AG04450 (cell line): ENCODE results near the gene TEKT5. TPM values are rescaled to one million over a fixed set of nuclear protein-coding genes. Genes with fewer than 3 reads are reported as not detected.

Experiments
- CTCF ChIA-PET: fragments of 300-600, 350-600 bp; formaldehyde crosslinking; extraction: SDS; loops from one replicate; lab custom pipeline; 2022; ENCODE audit warnings: antibody characterized with exemption, inconsistent platforms; lab: Charles Lee
- POLR2A ChIA-PET: fragments of 350-600 bp; formaldehyde crosslinking; extraction: SDS; loops from one replicate; lab custom pipeline; 2021; ENCODE audit warnings: antibody characterized with exemption, inconsistent platforms; lab: Yijun Ruan, JAX
- DNase-seq: peaks from one replicate; pipeline ENCODE4 v3.0.0-alpha.2; 2011; ENCODE audit warnings: low read depth, low spot score
- H3K27ac ChIP-seq: one replicate; pipeline ENCODE4 v1.5.1; 2012; ENCODE audit warnings: low read depth, low read length, control low read depth
- H3K27me3 ChIP-seq: one replicate; pipeline ENCODE4 v1.6.0; 2012; ENCODE audit warnings: low read length; ENCODE audit not compliant: control insufficient read depth, insufficient read depth
- H3K4me3 ChIP-seq: 2 replicates; pipeline ENCODE4 v1.5.1; 2011; ENCODE audit warnings: mild to moderate bottlenecking, low read depth, low read length, control low read depth
- H3K9me3 ChIP-seq: 2 replicates; pipeline ENCODE4 v1.5.1; 2012; ENCODE audit warnings: low read length; ENCODE audit not compliant: control insufficient read depth, insufficient read depth
- polyA plus RNA-seq: library from polyadenylated mRNA; depleted of rRNA; stranded (reverse); fragments of >200 nt; gene quantifications from 2 replicates; pipeline ENCODE4 v1.2.3, GENCODE V29; 2011
- TF ChIP-seq, protein P1 (sequence below): IDR thresholded peaks from 2 replicates; pipeline ENCODE4 v1.5.1; 2011; ENCODE audit warnings: low read depth, low read length, control low read depth, inconsistent platforms

TEKT5 gene
- polyA plus RNA-seq, 1 experiment = 0.15 TPM

DNA sequence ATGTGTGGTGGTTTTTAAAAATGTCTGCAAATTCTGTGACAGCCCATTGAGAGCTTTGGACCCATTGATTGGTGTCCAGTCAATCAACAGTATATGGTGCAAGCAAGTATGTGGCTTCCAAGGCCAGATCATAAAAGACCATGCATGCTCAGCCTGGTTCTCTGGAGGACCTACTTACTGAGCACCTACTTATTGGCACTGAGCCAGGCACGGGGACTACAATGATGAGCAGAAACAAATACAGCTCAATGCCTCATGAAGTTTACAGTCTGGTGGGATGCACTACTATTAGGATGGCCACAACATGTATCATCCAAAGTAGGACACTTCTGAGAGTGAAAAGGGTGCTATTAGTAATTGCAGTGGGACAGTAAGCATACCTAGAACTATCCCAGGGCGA is 107.1 kb downstream of the TEKT5 start:
- CTCF ChIA-PET = interaction anchor here (0.6 kb wide), 1 partner anchor 73 kb away, joined by 3 read pairs; no protein-coding TSS in a partner anchor
- no peaks in the 10 kb centered on the region for H3K9me3 ChIP-seq

DNA sequence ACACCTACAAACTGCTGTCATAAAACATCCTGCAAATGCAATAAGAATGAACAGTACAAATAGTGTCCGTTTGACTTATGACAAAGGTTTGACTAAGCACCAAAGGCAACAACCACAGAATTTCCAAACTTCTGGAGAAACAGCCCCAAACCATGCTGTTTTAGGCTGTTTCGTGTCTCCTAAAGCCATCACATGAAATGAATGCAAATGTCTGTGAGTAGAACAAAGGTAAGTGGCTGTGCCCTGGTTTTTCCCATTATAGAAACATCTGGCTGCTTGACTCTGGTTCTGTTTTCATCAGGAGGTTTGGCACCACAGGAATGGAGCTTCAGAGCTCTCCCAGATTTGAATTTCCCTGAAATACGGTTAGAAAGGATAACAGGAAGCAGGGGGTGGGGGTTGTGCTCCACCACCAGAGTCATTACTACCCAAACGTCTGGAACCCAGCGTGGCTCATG is 109.7 kb downstream of the TEKT5 start:
- no peak for DNase-seq
- Histone ChIP-seq H3K9me3 (no peaks in the 10 kb centered on the region), H3K27ac (peak overlapping the region; percentile 47), H3K4me3 (no peak overlapping the region), H3K27me3 (no peaks in the 10 kb centered on the region)
- ChIA-PET CTCF (no interaction called here), POLR2A (no interaction called here)
- TF ChIP-seq, protein P1, sequence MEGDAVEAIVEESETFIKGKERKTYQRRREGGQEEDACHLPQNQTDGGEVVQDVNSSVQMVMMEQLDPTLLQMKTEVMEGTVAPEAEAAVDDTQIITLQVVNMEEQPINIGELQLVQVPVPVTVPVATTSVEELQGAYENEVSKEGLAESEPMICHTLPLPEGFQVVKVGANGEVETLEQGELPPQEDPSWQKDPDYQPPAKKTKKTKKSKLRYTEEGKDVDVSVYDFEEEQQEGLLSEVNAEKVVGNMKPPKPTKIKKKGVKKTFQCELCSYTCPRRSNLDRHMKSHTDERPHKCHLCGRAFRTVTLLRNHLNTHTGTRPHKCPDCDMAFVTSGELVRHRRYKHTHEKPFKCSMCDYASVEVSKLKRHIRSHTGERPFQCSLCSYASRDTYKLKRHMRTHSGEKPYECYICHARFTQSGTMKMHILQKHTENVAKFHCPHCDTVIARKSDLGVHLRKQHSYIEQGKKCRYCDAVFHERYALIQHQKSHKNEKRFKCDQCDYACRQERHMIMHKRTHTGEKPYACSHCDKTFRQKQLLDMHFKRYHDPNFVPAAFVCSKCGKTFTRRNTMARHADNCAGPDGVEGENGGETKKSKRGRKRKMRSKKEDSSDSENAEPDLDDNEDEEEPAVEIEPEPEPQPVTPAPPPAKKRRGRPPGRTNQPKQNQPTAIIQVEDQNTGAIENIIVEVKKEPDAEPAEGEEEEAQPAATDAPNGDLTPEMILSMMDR = no peak

More for the DNA sequence above, 107.1 kb downstream of the TEKT5 start:
- TF ChIP-seq, protein P1 = no peak
- DNase-seq = no peak
- POLR2A ChIA-PET = no interaction called here
- H3K27me3 ChIP-seq = peaks cover 4% of the 10 kb centered on the region
- no peak overlapping the region for H3K27ac ChIP-seq
- no peak overlapping the region for H3K4me3 ChIP-seq

DNA sequence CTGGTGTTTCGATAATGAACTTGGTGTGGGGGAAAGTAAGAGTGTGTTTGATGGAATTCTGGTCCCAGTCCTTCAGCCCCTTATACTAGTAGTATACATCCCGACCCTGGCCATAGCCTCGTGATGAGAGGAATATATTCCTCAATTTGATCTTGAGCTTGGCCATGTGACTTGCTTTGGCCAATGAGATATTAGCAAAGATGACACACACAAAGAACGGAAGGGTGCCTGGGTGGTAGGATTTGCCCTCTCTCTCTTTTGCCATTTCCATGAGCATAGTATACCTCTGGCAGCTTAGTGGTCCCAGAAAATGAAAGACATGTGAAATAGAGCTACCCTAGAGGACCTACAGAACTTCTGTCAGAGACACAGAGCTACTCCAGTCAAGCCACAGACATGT is 111.5 kb downstream of the TEKT5 start:
- Histone ChIP-seq H3K27ac (no peak overlapping the region), H3K9me3 (no peaks in the 10 kb centered on the region; the same call in 1 of the 2 replicates), H3K4me3 (no peak overlapping the region), H3K27me3 (no peaks in the 10 kb centered on the region)
- TF ChIP-seq, protein P1 = no peak
- POLR2A ChIA-PET = no interaction called here
- CTCF ChIA-PET = interaction anchor here (0.6 kb wide), 1 partner anchor 25 kb away, joined by 4 read pairs; no protein-coding TSS in a partner anchor
- DNase-seq = no peak

DNA sequence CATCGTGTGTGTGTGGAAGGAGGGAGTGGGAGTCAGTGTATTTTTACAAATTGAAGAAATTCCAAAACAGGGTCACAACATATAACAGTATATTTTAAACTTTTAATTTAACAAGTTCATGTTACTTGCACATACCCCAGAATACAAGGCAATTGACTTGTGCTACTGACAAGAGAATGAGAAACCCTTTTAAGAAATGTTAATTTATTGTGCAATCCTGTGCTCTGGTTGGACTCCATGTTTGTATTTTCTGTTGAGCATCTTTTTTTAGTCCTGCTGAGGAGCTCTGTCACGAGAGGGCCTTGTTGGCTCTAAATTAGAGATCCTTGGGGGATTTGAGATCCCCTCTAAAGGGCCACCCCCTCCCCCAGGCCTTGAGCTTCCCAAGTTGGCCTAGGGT is 113.2 kb downstream of the TEKT5 start:
- DNase-seq = no peak

DNA sequence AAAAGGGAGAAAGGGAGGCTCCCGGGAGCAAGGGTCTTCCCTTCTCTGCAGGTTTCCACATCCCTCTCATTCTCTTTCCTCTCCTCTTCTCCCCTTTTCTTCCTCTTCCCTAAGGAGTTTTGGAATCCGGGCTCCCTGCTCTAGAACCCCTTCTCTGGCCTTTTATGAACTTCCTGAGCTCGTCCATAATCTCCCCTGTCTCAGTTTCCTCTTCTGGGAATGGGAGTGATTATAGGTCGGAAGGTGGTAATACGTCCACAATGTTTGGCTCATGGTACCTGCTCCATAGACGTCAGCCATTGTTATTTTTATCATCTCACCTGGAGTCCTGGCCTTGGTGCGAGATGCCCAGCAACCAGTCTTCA is 113.9 kb downstream of the TEKT5 start:
- ChIA-PET CTCF (interaction anchor here (0.8 to 3.6 kb wide), 7 partner anchors 8 to 338 kb away, joined by 3 to 22 read pairs (median 6); no protein-coding TSS in a partner anchor), POLR2A (interaction anchor here (0.5 to 2.6 kb wide), 6 partner anchors 28 to 352 kb away, joined by 4 to 13 read pairs (median 4); partner anchors contain the start of gene NUBP1)
- H3K27ac ChIP-seq = peak overlapping the region; percentile 23

More for the DNA sequence above, 113.2 kb downstream of the TEKT5 start:
- POLR2A ChIA-PET = interaction anchor here (2.6 kb wide), 1 partner anchor 28 kb away, joined by 13 read pairs; no protein-coding TSS in a partner anchor
- H3K9me3 ChIP-seq = no peaks in the 10 kb centered on the region; the same call in 1 of the 2 replicates
- TF ChIP-seq, protein P1 = no peak
- no peaks in the 10 kb centered on the region for H3K27me3 ChIP-seq
- CTCF ChIA-PET = interaction anchor here (0.8 to 3.6 kb wide), 3 partner anchors 28 to 156 kb away, joined by 3 to 22 read pairs (median 9); no protein-coding TSS in a partner anchor
- H3K4me3 ChIP-seq = no peak overlapping the region
- H3K27ac ChIP-seq = no peak overlapping the region

More for the DNA sequence above, 113.9 kb downstream of the TEKT5 start:
- no peaks in the 10 kb centered on the region for H3K27me3 ChIP-seq
- no peaks in the 10 kb centered on the region; the same call in 1 of the 2 replicates for H3K9me3 ChIP-seq
- H3K4me3 ChIP-seq = peak overlapping the region; percentile 86
- TF ChIP-seq, protein P1 = no peak
- no peak for DNase-seq
